BE2C (cell line): ENCODE results near the gene COL27A1.

Experiments used
- DNase-seq: peaks from one replicate; pipeline ENCODE4 v3.0.0-alpha.2; 2020
- H3K27me3 ChIP-seq: fragments of 250-450 bp; sonication (Bioruptor Pico); 2 replicates; pipeline ENCODE4 v1.5.1; 2020; ENCODE audit warnings: mild to moderate bottlenecking
- H3K36me3 ChIP-seq: fragments of 250-450 bp; sonication (Bioruptor Pico); 2 replicates; pipeline ENCODE4 v1.5.1; 2020; ENCODE audit warnings: mild to moderate bottlenecking
- H3K4me1 ChIP-seq: fragments of 250-450 bp; sonication (Bioruptor Pico); 2 replicates; pipeline ENCODE4 v1.5.1; 2020
- H3K4me3 ChIP-seq: 2 replicates; pipeline ENCODE4 v1.5.1; 2011; ENCODE audit warnings: low read depth, low read length
- H3K9me3 ChIP-seq: fragments of 250-450 bp; sonication (Bioruptor Pico); 2 replicates; pipeline ENCODE4 v1.5.1; 2020
- CTCF ChIP-seq: IDR thresholded peaks from 2 replicates; pipeline ENCODE4 v1.5.1; 2012; ENCODE audit warnings: mild to moderate bottlenecking, low read depth, low read length

COL27A1 gene

DNA sequence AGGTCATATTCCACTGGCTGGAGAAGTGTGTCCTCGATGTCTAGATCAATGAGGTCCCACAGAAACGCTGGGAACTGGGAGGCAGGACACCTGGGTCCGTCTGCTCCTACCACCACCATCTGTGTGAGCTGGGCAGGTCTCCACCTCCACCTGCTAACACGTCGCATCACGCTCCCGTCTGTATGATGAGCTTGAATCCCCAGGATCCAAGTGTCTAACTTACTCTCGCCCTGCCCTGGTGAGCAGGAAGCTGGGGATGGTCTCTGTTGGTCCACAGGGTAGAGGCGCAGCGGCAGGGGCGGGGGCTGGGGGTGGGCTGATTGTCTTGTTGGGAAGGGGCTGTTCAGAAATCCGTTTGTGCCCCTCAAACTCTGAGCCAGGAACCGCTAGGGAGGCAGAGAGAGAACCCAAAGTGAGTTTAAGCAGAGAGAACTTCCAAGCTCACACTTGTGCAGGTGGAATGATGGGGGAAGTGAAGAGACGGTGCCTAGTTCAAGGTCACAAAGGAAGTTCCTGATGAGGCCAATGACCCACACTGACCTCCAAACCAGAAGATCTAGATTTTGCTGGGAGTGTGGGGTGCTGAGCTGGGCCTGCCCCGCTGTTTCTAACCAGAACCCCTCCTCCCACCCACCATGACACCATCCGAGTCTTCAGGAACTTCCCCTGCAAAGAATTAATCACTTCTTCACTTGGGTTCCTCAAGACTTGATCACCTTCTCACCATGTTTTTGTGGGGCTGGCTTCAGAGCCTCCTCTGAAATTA is 195.5 kb downstream of the COL27A1 start:
- Histone ChIP-seq H3K4me1 (peaks cover 11% of the 10 kb centered on the region), H3K36me3 (no peaks in the 10 kb centered on the region), H3K27me3 (no peaks in the 10 kb centered on the region), H3K9me3 (no peaks in the 10 kb centered on the region), H3K4me3 (no peak overlapping the region)
- no peak for TF ChIP-seq CTCF
- no peak for DNase-seq

DNA sequence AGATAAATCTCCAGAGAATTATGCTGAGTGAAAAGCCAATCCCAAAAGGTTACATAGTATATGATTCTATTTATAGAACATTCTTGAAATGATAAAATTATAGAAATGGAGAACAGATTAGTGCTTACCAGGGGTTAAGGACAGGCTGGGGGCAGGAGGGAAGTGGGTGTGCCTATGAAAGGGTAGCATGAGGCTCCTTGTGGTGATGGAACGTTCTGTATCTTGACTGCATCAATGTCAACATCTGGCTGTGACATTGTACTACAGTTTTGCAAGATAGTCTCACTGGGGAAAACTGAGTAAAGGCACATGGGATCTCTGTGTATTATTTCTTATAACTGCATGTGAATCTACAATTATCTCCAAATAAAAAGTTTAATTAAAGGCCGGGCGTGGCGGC is 196.6 kb downstream of the COL27A1 start:
- no peak for DNase-seq
- Histone ChIP-seq H3K36me3 (no peaks in the 10 kb centered on the region), H3K4me1 (peaks cover 11% of the 10 kb centered on the region), H3K9me3 (no peaks in the 10 kb centered on the region), H3K27me3 (no peaks in the 10 kb centered on the region), H3K4me3 (no peak overlapping the region)
- no peak for TF ChIP-seq CTCF

DNA sequence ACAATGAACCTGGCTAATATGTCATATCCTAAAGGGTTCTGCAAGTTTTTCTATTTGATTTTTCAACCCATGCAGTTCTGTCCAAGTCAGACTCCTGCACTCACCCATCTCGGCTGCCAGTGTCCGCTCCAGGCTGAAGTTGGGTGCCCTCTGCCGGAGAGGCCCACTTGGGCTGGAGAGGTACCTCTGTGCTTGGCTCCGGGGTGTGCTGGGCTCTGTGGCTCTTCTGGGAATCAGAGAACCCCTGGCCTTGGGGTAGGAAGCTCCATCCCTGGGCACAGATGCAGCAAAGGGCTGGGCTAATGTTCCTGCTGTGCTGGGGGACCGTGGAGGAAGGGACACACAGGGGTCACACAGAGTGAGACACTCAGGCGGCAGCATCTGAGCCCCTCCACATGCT is 200.5 kb downstream of the COL27A1 start:
- TF ChIP-seq CTCF: no peak
- no peaks in the 10 kb centered on the region for H3K27me3 ChIP-seq
- no peaks in the 10 kb centered on the region for H3K4me1 ChIP-seq
- H3K9me3 ChIP-seq: no peaks in the 10 kb centered on the region
- no peaks in the 10 kb centered on the region for H3K36me3 ChIP-seq
- DNase-seq: no peak
- H3K4me3 ChIP-seq: no peak overlapping the region

- no peak for DNase-seq
- H3K27me3 ChIP-seq: no peaks in the 10 kb centered on the region
- no peak for TF ChIP-seq CTCF
- no peaks in the 10 kb centered on the region for H3K9me3 ChIP-seq
- no peaks in the 10 kb centered on the region for H3K36me3 ChIP-seq
- H3K4me3 ChIP-seq: no peak overlapping the region
- H3K4me1 ChIP-seq: no peaks in the 10 kb centered on the region
These were observed 201.5 kb downstream of the COL27A1 start for GRCh38 chr9:114356792-114357191.

- Histone ChIP-seq H3K4me3 (no peak overlapping the region), H3K27me3 (no peaks in the 10 kb centered on the region), H3K9me3 (no peaks in the 10 kb centered on the region), H3K36me3 (no peaks in the 10 kb centered on the region), H3K4me1 (no peaks in the 10 kb centered on the region)
- no peak for TF ChIP-seq CTCF
- no peak for DNase-seq
These were observed 202.0 kb downstream of the COL27A1 start for GRCh38 chr9:114357360-114357759.

DNA sequence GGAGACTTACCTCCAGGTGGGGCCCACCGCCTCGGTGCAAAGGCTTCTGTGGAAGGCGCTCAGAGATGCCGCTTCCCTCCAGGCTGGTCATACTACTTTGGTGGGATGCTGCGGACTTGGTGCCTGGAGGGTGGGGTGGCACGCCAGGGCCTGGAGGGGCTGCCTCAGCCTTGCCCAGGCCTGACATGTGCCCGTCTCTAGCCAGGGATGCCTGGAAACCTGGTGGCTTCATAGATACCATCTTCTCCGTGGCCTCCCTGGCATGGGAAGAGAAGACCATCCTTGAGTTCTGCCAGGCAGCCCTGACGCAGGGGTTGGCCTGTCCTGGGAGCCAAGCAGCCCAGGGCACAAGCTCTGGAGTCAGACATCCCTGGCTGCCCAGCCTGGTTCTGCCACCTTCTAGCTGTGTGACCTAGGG is 202.6 kb downstream of the COL27A1 start:
- Histone ChIP-seq H3K36me3 (no peaks in the 10 kb centered on the region), H3K27me3 (no peaks in the 10 kb centered on the region), H3K4me1 (no peaks in the 10 kb centered on the region), H3K9me3 (no peaks in the 10 kb centered on the region), H3K4me3 (no peak overlapping the region)
- no peak for DNase-seq
- TF ChIP-seq CTCF: no peak
